ENCODE results near the gene DAB2.

DNA sequence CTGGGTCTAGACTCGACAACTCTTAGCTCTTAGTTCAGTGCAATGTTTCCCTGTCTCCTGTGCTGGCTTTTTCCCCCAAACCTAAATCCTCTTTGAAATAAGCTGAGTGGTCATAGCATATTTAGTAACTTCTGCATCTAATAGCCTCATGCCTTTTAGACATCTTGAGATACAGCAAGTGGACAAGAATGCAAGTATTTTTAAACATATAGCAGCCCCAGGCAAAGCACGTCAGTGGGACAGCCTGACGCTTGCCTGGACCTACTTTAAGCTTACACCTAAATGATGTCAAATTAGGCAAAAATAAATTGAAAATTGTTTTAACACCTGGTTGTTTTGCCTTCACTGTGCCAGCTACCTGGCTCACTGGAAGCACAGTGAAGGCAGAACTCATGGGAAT is 68.5 kb downstream of the DAB2 start:
- TF ChIP-seq CTCF (IDR thresholded peaks at IDR 0.05) (no peak), POLR2AphosphoS5 (IDR thresholded peaks at IDR 0.05) (no peak)
